Brain microvascular endothelial cell (primary cell): ENCODE results near the gene PLCB1.

ENCODE experiments used
- DNase-seq: peaks from one replicate; pipeline ENCODE4 v3.0.0-alpha.2; 2020
- H3K27ac ChIP-seq: fragments of 250-450 bp; sonication (Bioruptor Pico); 2 replicates; pipeline ENCODE4 v1.5.1; 2020; ENCODE audit warnings: mild to moderate bottlenecking, moderate library complexity
- H3K27me3 ChIP-seq: fragments of 250-450 bp; sonication (Bioruptor Pico); replicated peaks from 2 replicates; pipeline ENCODE4 v1.5.1; 2020; ENCODE audit warnings: mild to moderate bottlenecking
- H3K36me3 ChIP-seq: fragments of 250-450 bp; sonication (Bioruptor Pico); replicated peaks from 2 replicates; pipeline ENCODE4 v1.5.1; 2020; ENCODE audit warnings: mild to moderate bottlenecking
- H3K4me3 ChIP-seq: 2 replicates; pipeline ENCODE4 v1.5.1; 2011; ENCODE audit warnings: low read depth, mild to moderate bottlenecking, control low read depth, low read length, moderate library complexity
- in situ Hi-C: cut with HindIII; loops from 2 replicates; pipeline ENCODE4 v1.10.0; 2017; ENCODE audit warnings: low sequenced_read_pairs, low pct_ligation_motif_present
- TF ChIP-seq, protein P1 (sequence below): IDR thresholded peaks from 2 replicates; pipeline ENCODE4 v1.5.1; 2011; ENCODE audit warnings: low read depth, mild to moderate bottlenecking, moderate library complexity, low read length, control low read depth, inconsistent platforms; ENCODE audit errors: missing control alignments

The PLCB1 gene

GRCh38 chr20:8322662-8323217, 190.7 kb downstream of the PLCB1 start:
- Histone ChIP-seq H3K27me3 (no peaks in the 10 kb centered on the region), H3K36me3 (no peaks in the 10 kb centered on the region), H3K4me3 (no peak overlapping the region), H3K27ac (no peak overlapping the region)
- DNase-seq: no peak
- in situ Hi-C loops: no loop called here
- TF ChIP-seq, protein P1, sequence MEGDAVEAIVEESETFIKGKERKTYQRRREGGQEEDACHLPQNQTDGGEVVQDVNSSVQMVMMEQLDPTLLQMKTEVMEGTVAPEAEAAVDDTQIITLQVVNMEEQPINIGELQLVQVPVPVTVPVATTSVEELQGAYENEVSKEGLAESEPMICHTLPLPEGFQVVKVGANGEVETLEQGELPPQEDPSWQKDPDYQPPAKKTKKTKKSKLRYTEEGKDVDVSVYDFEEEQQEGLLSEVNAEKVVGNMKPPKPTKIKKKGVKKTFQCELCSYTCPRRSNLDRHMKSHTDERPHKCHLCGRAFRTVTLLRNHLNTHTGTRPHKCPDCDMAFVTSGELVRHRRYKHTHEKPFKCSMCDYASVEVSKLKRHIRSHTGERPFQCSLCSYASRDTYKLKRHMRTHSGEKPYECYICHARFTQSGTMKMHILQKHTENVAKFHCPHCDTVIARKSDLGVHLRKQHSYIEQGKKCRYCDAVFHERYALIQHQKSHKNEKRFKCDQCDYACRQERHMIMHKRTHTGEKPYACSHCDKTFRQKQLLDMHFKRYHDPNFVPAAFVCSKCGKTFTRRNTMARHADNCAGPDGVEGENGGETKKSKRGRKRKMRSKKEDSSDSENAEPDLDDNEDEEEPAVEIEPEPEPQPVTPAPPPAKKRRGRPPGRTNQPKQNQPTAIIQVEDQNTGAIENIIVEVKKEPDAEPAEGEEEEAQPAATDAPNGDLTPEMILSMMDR: no peak

- TF ChIP-seq, protein P1: no peak
- in situ Hi-C loops: no loop called here
- DNase-seq: no peak
- H3K27me3 ChIP-seq: no peaks in the 10 kb centered on the region
- no peaks in the 10 kb centered on the region for H3K36me3 ChIP-seq
- no peak overlapping the region for H3K27ac ChIP-seq
- H3K4me3 ChIP-seq: no peak overlapping the region
Observed at GRCh38 chr20:8326191-8326590, 194.1 kb downstream of the PLCB1 start.

- TF ChIP-seq, protein P1: no peak
- no peak for DNase-seq
- Histone ChIP-seq H3K4me3 (no peak overlapping the region), H3K27me3 (no peaks in the 10 kb centered on the region), H3K36me3 (no peaks in the 10 kb centered on the region), H3K27ac (no peak overlapping the region)
- in situ Hi-C loops: no loop called here
Observed at GRCh38 chr20:8326899-8327298, 194.8 kb downstream of the PLCB1 start.

DNA sequence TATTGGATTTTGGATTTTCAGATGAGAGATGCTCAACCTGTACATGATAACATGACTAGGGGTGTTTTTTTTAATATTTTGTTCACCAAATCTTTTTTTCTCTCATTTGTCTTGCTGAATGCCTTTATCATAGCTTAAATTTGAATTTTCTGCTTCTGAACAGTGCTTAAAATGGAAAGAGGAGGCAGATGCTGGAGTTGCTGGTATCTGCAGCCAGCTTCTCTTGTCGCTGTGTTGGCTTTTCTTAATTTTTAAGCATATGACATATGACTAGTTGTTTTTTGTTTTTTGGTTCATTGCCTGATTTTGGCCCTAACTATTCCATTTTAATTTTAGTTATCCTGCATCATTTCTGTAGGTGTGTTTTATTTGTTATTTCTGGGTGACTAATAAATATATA, 196.1 kb downstream of the PLCB1 start:
- in situ Hi-C loops: no loop called here
- Histone ChIP-seq H3K4me3 (no peak overlapping the region), H3K27me3 (no peaks in the 10 kb centered on the region), H3K36me3 (no peaks in the 10 kb centered on the region), H3K27ac (no peak overlapping the region)
- TF ChIP-seq, protein P1: no peak
- DNase-seq: no peak

GRCh38 chr20:8330319-8330784, 198.3 kb downstream of the PLCB1 start:
- DNase-seq: no peak
- H3K27ac ChIP-seq: no peak overlapping the region
- in situ Hi-C loops: no loop called here

More at GRCh38 chr20:8330319-8330784, 198.3 kb downstream of the PLCB1 start:
- H3K4me3 ChIP-seq: no peak overlapping the region
- H3K36me3 ChIP-seq: no peaks in the 10 kb centered on the region
- H3K27me3 ChIP-seq: no peaks in the 10 kb centered on the region
- TF ChIP-seq, protein P1: no peak
